Measurements from ENCODE around the gene AHSG.
"Not testable (repeated sequence)": the region's sequence is repeated elsewhere in the genome, so short reads cannot be mapped to it uniquely, and the experiment has no call there.

AHSG gene

GRCh38 chr3:186617036-186617946 is 4.4 kb downstream of the AHSG start:
- DNase-seq (ENCODE audit: extremely low read depth in 1 of 2, low read depth in 1 of 2) = peak; percentile 52 to 77

- no peak for DNase-seq (ENCODE audit: extremely low read depth in 1 of 2, low read depth in 1 of 2)
These were observed 5.6 kb downstream of the AHSG start for GRCh38 chr3:186618318-186618938.

GRCh38 chr3:186619787-186620212 is 6.9 kb downstream of the AHSG start:
- no peak for DNase-seq (ENCODE audit: extremely low read depth in 1 of 2, low read depth in 1 of 2)

- DNase-seq (ENCODE audit: extremely low read depth in 1 of 2, low read depth in 1 of 2) = no peak
These were observed 7.6 kb downstream of the AHSG start for GRCh38 chr3:186620213-186621092.

GRCh38 chr3:186621894-186622650 is 9.2 kb downstream of the AHSG start:
- no peak for DNase-seq (ENCODE audit: extremely low read depth in 1 of 2, low read depth in 1 of 2)

GRCh38 chr3:186622651-186623310 is 9.9 kb downstream of the AHSG start:
- DNase-seq (ENCODE audit: extremely low read depth in 1 of 2, low read depth in 1 of 2) = no peak

GRCh38 chr3:186624598-186624997 is 11.7 kb downstream of the AHSG start:
- DNase-seq (ENCODE audit: extremely low read depth in 1 of 2, low read depth in 1 of 2) = no peak

GRCh38 chr3:186625600-186626042 is 12.8 kb downstream of the AHSG start:
- no peak for DNase-seq (ENCODE audit: extremely low read depth in 1 of 2, low read depth in 1 of 2)

- DNase-seq (ENCODE audit: extremely low read depth in 1 of 2, low read depth in 1 of 2) = no peak
These were observed 13.5 kb downstream of the AHSG start for GRCh38 chr3:186626254-186626847.

- DNase-seq (ENCODE audit: extremely low read depth in 1 of 2, low read depth in 1 of 2) = no peak
These were observed 15.1 kb downstream of the AHSG start for GRCh38 chr3:186627852-186628414.

- DNase-seq (ENCODE audit: extremely low read depth in 1 of 2, low read depth in 1 of 2) = no peak
These were observed 15.9 kb downstream of the AHSG start for GRCh38 chr3:186628756-186629155.

- DNase-seq (ENCODE audit: extremely low read depth in 1 of 2, low read depth in 1 of 2) = no peak
These were observed 18.2 kb downstream of the AHSG start for GRCh38 chr3:186630950-186631641.

GRCh38 chr3:186633481-186633880 is 20.6 kb downstream of the AHSG start:
- DNase-seq (ENCODE audit: extremely low read depth in 1 of 2, low read depth in 1 of 2) = no peak

- not testable (repeated sequence) for DNase-seq (ENCODE audit: extremely low read depth in 1 of 2, low read depth in 1 of 2)
These were observed 21.3 kb downstream of the AHSG start for GRCh38 chr3:186634207-186634606.

- DNase-seq (ENCODE audit: extremely low read depth in 1 of 2, low read depth in 1 of 2) = no peak
These were observed 22.7 kb downstream of the AHSG start for GRCh38 chr3:186635532-186635931.

- DNase-seq (ENCODE audit: extremely low read depth in 1 of 2, low read depth in 1 of 2) = no peak
These were observed 23.7 kb downstream of the AHSG start for GRCh38 chr3:186636536-186636935.

- no peak for DNase-seq (ENCODE audit: extremely low read depth in 1 of 2, low read depth in 1 of 2)
These were observed 24.8 kb downstream of the AHSG start for GRCh38 chr3:186637686-186638085.

- no peak for DNase-seq (ENCODE audit: extremely low read depth in 1 of 2, low read depth in 1 of 2)
These were observed 25.4 kb downstream of the AHSG start for GRCh38 chr3:186638259-186638658.
